ENCODE measurements around the gene HSPA12B.

GRCh38 chr20:3710703-3711483, 21.6 kb upstream of the HSPA12B start:
- TF ChIP-seq EZH2 (IDR thresholded peaks at IDR 0.05; ENCODE audit: borderline replicate concordance, low read depth, low read length, severe bottlenecking) (no peak), POLR2A (IDR thresholded peaks at IDR 0.05; ENCODE audit: low read depth, low read length) (no peak), CTCF (IDR thresholded peaks at IDR 0.05; ENCODE audit: extremely low read depth in 1 of 2, insufficient read depth in 1 of 2, low read depth in 1 of 2, low read length in 2 of 2) (peak; percentile 91 to 97), POLR2AphosphoS5 (IDR thresholded peaks at IDR 0.05; ENCODE audit: insufficient read depth, low read depth, low read length) (no peak), MYC (IDR thresholded peaks at IDR 0.05; ENCODE audit: low read depth, low read length) (no peak)
